Body of pancreas (tissue), 4 donors: ENCODE measurements around the gene OR8G1. TPM values are rescaled to one million over a fixed set of nuclear protein-coding genes. Genes with fewer than 3 reads are reported as not detected.

ENCODE experiments used
- ATAC-seq: fragments of 150-250 bp; one replicate; pipeline ENCODE4 v1.9.1; 2016
- DNase-seq, 4 donors: peaks; one replicate each; pipeline ENCODE4 v3.0.0-alpha.2; 2019
- H3K27ac ChIP-seq, 4 donors: fragments of 200-600 bp; sonication (generic); 1 replicate in 3 of 4; 2 replicates in 1 of 4; pipeline versions ENCODE4 v1.5.1 to v1.6.1; 2016 to 2019; ENCODE audit warnings: mild to moderate bottlenecking in 1 of 4, mixed read lengths in 1 of 4, moderate library complexity in 1 of 4
- H3K27me3 ChIP-seq, 2 donors: fragments of 200-600 bp; sonication (generic); one replicate each; pipeline ENCODE4 v1.6.0; 2016; ENCODE audit warnings: mild to moderate bottlenecking in 1 of 2
- H3K36me3 ChIP-seq, 2 donors: fragments of 200-600 bp; sonication (generic); replicated peaks in 1 of 2; 2 replicates each; pipeline ENCODE4 v1.5.1; 2016; ENCODE audit warnings: low read depth in 2 of 2; ENCODE audit not compliant: insufficient read depth in 1 of 2
- H3K4me1 ChIP-seq: fragments of 200-600 bp; sonication (generic); one replicate; pipeline ENCODE4 v1.6.0; 2016
- H3K4me3 ChIP-seq, 2 donors: fragments of 200-600 bp; sonication (generic); 1 replicate in 1 of 2; 2 replicates in 1 of 2; pipeline ENCODE4 v1.5.1; 2016 to 2019
- H3K9me3 ChIP-seq, 3 donors: fragments of 200-600 bp; sonication (generic); 1 replicate in 2 of 3; 2 replicates in 1 of 3; pipeline ENCODE4 v1.5.1; 2016
- CTCF ChIP-seq, 7 experiments: fragments of 450-650 bp in 4 of 7; fragments of 200-600 bp in 3 of 7; sonication (generic) in 3 of 7; IDR thresholded peaks; one replicate each; pipeline ENCODE4 v1.5.1; 2016 to 2019; ENCODE audit warnings: antibody characterized with exemption in 7 of 7
- POLR2A ChIP-seq, 3 donors: fragments of 450-650 bp; IDR thresholded peaks; one replicate each; pipeline ENCODE4 v1.6.1; 2016; ENCODE audit warnings: antibody characterized with exemption in 3 of 3, mild to moderate bottlenecking in 2 of 3
- WGBS, 2 donors: methylation state at CpG; one replicate each; pipeline ENCODE4 v1.1.5; 2017; 5-methylcytosine and 5-hydroxymethylcytosine counted together
- intact Hi-C: fragments of 100-400 bp; cut with DNase I; formaldehyde crosslinking; loops from one replicate; pipeline ENCODE4 v1.15.1; 2023
- total RNA-seq, 2 donors: library from RNA; depleted of rRNA; stranded (reverse); fragments of >200 nt; gene quantifications; one replicate each; pipeline ENCODE4 v1.1.0, GENCODE V29; 2016

The OR8G1 gene
- total RNA-seq, 2 donors from 2014 or later, result not detected

- intact Hi-C loops, result no loop called here
- no peaks in the 10 kb centered on the region for H3K27me3 ChIP-seq
- no peaks in the 10 kb centered on the region for H3K36me3 ChIP-seq
- no peaks in the 10 kb centered on the region for H3K4me1 ChIP-seq
- no peak for TF ChIP-seq POLR2A (IDR thresholded peaks at IDR 0.05)
- TF ChIP-seq CTCF (IDR thresholded peaks at IDR 0.05), result no peak
- H3K4me3 ChIP-seq, result no peak overlapping the region
- H3K9me3 ChIP-seq, result no peaks in the 10 kb centered on the region
- ATAC-seq (no peak), DNase-seq (no peak)
- H3K27ac ChIP-seq, result no peak overlapping the region
- 60 to 71% methylated on average over 3 of the region's 3 CpGs for WGBS, 2 donors
These were observed 44.9 kb downstream of the OR8G1 start for GRCh38 chr11:124285610-124286344.

- ATAC-seq (no peak), DNase-seq (no peak)
- WGBS, 2 donors, result 52 to 71% methylated on average over 1 of the region's 1 CpG
- TF ChIP-seq POLR2A (IDR thresholded peaks at IDR 0.05) (no peak), CTCF (IDR thresholded peaks at IDR 0.05) (no peak)
- no peaks in the 10 kb centered on the region for H3K27me3 ChIP-seq
- H3K4me3 ChIP-seq, result no peak overlapping the region
- intact Hi-C loops, result no loop called here
- H3K27ac ChIP-seq, result no peak overlapping the region
- H3K9me3 ChIP-seq, result no peaks in the 10 kb centered on the region
- no peaks in the 10 kb centered on the region for H3K36me3 ChIP-seq
- no peaks in the 10 kb centered on the region for H3K4me1 ChIP-seq
These were observed 53.8 kb downstream of the OR8G1 start for GRCh38 chr11:124294687-124295086.

- TF ChIP-seq POLR2A (IDR thresholded peaks at IDR 0.05), result no peak
- intact Hi-C loops, result no loop called here
- ATAC-seq (no peak), DNase-seq (no peak)
- H3K27me3 ChIP-seq, result no peaks in the 10 kb centered on the region
- no peaks in the 10 kb centered on the region for H3K9me3 ChIP-seq
- H3K27ac ChIP-seq, result no peak overlapping the region
- no peaks in the 10 kb centered on the region for H3K4me1 ChIP-seq
- H3K4me3 ChIP-seq, result no peak overlapping the region
- H3K36me3 ChIP-seq, result no peaks in the 10 kb centered on the region
These were observed 55.1 kb downstream of the OR8G1 start for GRCh38 chr11:124296016-124296415.

GRCh38 chr11:124297921-124298320 is 57.0 kb downstream of the OR8G1 start:
- H3K27me3 ChIP-seq, result no peaks in the 10 kb centered on the region
- H3K9me3 ChIP-seq, result no peaks in the 10 kb centered on the region
- DNase-seq, result no peak
- H3K4me1 ChIP-seq, result no peaks in the 10 kb centered on the region
- no peak overlapping the region for H3K4me3 ChIP-seq
- no peak overlapping the region for H3K27ac ChIP-seq
- intact Hi-C loops, result no loop called here
- no peaks in the 10 kb centered on the region for H3K36me3 ChIP-seq
- 80 to 88% methylated on average over 4 of the region's 4 CpGs for WGBS, 2 donors
- no peak for ATAC-seq
- no peak for TF ChIP-seq POLR2A (IDR thresholded peaks at IDR 0.05)
- no peak for TF ChIP-seq CTCF (IDR thresholded peaks at IDR 0.05)

GRCh38 chr11:124301548-124301947 is 60.7 kb downstream of the OR8G1 start:
- H3K27me3 ChIP-seq, result no peaks in the 10 kb centered on the region
- intact Hi-C loops, result no loop called here
- no peak for TF ChIP-seq POLR2A (IDR thresholded peaks at IDR 0.05)
- TF ChIP-seq CTCF (IDR thresholded peaks at IDR 0.05), result no peak
- no peaks in the 10 kb centered on the region for H3K36me3 ChIP-seq
- no peak overlapping the region for H3K4me3 ChIP-seq
- H3K4me1 ChIP-seq, result no peaks in the 10 kb centered on the region
- WGBS, 2 donors, result 80 to 84% methylated on average over 3 of the region's 3 CpGs
- ATAC-seq (no peak), DNase-seq (no peak)
- H3K9me3 ChIP-seq, result no peaks in the 10 kb centered on the region
- no peak overlapping the region for H3K27ac ChIP-seq
